Measurements from ENCODE around the gene PTPN3. TPM values are rescaled to one million over a fixed set of nuclear protein-coding genes. Genes with fewer than 3 reads are reported as not detected.

Gene PTPN3
- total and polyA plus RNA-seq, 10 of the 15 experiments (the other 5 are each of a cell fraction or from before 2014, with no cell fraction given), result 0.18 to 1.3 (median 0.39) TPM

DNA sequence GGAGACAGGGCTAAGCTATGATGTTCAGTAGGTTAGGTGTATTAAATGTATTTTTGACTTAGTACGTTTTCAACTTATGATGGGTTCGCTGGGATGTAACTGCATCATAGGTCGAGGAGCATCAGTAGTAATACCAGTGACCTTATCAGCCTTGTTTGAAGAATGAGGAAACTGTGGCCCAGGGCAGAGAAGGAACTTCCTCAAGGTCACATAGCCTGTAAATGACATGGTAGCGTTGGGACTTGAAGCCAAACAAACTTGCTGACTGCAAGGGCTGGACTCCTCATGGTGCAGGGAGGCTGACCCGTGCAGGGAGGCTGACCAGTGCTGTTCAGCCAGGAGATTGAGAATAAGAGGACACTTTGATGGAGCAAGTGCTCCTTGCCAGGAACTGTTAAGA, 21.3 kb upstream of the PTPN3 start:
- DNase-seq (ENCODE audit: low read depth, low spot score), result no peak
- BruUV-seq (replicated peaks), result no TSS peak
- no peak for FAIRE-seq
- Histone ChIP-seq H3K9ac (ENCODE audit: control insufficient read depth, insufficient read depth, low read length) (no peak overlapping the region), H3K27ac (ENCODE audit: control insufficient read depth, insufficient read depth) (no peak overlapping the region), H3K27me3 (replicated peaks in 1 of 2; ENCODE audit: control insufficient read depth in 2 of 2, insufficient read depth in 2 of 2, low read length in 1 of 2) (no peaks in the 10 kb centered on the region; a peak in 2 of 4 replicates), H2AFZ (ENCODE audit: control insufficient read depth, low read depth, low read length) (no peak overlapping the region), H4K20me1 (ENCODE audit: control insufficient read depth, insufficient read depth) (no peaks in the 10 kb centered on the region), H3K36me3 (ENCODE audit: control insufficient read depth in 2 of 2, insufficient read depth in 2 of 2, low read length in 1 of 2) (no peaks in the 10 kb centered on the region), H3K79me2 (ENCODE audit: control insufficient read depth, insufficient read depth, low read length) (no peaks in the 10 kb centered on the region), H3K4me2 (ENCODE audit: control insufficient read depth, insufficient read depth) (no peak overlapping the region), H3K4me3 (no peak overlapping the region), H3K9me3 (replicated peaks; ENCODE audit: control insufficient read depth, insufficient read depth, low read length) (no peaks in the 10 kb centered on the region), H3K4me1 (ENCODE audit: control insufficient read depth, insufficient read depth, low read length) (no peaks in the 10 kb centered on the region)
- CTCF ChIA-PET, result interaction anchor here (0.6 to 2.0 kb wide), 6 partner anchors 50 to 210 kb away, joined by 3 to 15 read pairs (median 4); no protein-coding TSS in a partner anchor
- no peak for TF ChIP-seq POU2F2 (IDR thresholded peaks at IDR 0.05; ENCODE audit: borderline replicate concordance, low read depth, low read length)
- TF ChIP-seq, protein P1, sequence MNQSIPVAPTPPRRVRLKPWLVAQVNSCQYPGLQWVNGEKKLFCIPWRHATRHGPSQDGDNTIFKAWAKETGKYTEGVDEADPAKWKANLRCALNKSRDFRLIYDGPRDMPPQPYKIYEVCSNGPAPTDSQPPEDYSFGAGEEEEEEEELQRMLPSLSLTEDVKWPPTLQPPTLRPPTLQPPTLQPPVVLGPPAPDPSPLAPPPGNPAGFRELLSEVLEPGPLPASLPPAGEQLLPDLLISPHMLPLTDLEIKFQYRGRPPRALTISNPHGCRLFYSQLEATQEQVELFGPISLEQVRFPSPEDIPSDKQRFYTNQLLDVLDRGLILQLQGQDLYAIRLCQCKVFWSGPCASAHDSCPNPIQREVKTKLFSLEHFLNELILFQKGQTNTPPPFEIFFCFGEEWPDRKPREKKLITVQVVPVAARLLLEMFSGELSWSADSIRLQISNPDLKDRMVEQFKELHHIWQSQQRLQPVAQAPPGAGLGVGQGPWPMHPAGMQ (IDR thresholded peaks at IDR 0.05; ENCODE audit: borderline replicate concordance), result no peak
- SMC1A ChIA-PET (ENCODE audit: uncharacterized antibody, unreplicated experiment), result interaction anchor here (1.3 kb wide), 1 partner anchor 49 kb away, joined by 4 read pairs; no protein-coding TSS in a partner anchor
- POLR2A ChIA-PET, result no interaction called here
- ATAC-seq, result no peak
- WGBS (ENCODE audit: insufficient coverage, insufficient replicate concordance, low lambda C conversion rate, missing lambda C conversion rate), result 3% methylated on average over 5 of the region's 5 CpGs
- intact Hi-C loops (cut with micrococcal nuclease; ENCODE audit: unreplicated experiment) (no loop called here), in situ Hi-C loops (cut with MboI) (no loop called here)
- RAD21 ChIA-PET (ENCODE audit: unreplicated experiment), result interaction anchor here (1.0 to 1.2 kb wide), 3 partner anchors 50 to 313 kb away, joined by 3 to 5 read pairs (median 4); no protein-coding TSS in a partner anchor

DNA sequence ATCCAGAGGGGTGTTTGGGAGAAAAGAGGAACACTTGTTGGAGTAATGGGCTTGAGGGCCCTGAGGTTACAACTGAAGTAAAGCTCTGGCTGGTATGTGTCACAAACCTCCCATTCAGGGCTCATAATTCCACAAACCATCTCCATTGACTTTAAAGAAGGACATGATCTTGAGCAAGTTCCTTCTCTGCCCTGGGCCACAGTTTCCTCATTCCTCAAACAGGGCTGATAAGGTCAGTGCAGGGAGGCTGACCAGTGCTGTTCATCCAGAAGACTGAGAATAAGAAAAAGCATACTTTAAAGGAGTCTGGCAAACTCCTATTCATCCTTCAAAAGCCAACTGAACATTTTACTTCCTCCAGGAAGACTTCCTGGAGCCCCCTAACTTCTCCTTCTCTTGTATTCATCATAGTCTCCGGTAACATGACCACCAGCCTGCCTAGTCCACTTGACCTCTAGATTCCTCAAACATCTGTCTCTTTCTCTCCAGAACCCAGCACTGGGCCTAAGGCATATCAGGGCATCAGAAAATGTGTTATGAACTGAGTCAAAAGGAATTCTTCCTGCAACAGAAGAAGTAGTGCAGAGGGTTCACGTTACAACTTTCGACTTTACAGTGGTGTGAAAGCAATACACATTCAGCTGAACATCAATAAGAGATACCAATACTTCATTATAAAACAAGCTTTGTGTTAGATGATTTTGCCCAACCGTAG, 20.7 kb upstream of the PTPN3 start:
- Histone ChIP-seq H3K27ac (ENCODE audit: control insufficient read depth, insufficient read depth) (no peak overlapping the region), H3K27me3 (replicated peaks in 1 of 2; ENCODE audit: control insufficient read depth in 2 of 2, insufficient read depth in 2 of 2, low read length in 1 of 2) (no peaks in the 10 kb centered on the region; a peak in 2 of 4 replicates), H3K9ac (ENCODE audit: control insufficient read depth, insufficient read depth, low read length) (no peak overlapping the region), H3K4me1 (ENCODE audit: control insufficient read depth, insufficient read depth, low read length) (no peaks in the 10 kb centered on the region), H3K36me3 (ENCODE audit: control insufficient read depth in 2 of 2, insufficient read depth in 2 of 2, low read length in 1 of 2) (no peaks in the 10 kb centered on the region), H3K4me2 (ENCODE audit: control insufficient read depth, insufficient read depth) (no peak overlapping the region), H2AFZ (ENCODE audit: control insufficient read depth, low read depth, low read length) (no peak overlapping the region), H3K9me3 (replicated peaks; ENCODE audit: control insufficient read depth, insufficient read depth, low read length) (no peaks in the 10 kb centered on the region), H3K79me2 (ENCODE audit: control insufficient read depth, insufficient read depth, low read length) (no peaks in the 10 kb centered on the region), H3K4me3 (no peak overlapping the region), H4K20me1 (ENCODE audit: control insufficient read depth, insufficient read depth) (no peaks in the 10 kb centered on the region)
- BruUV-seq (replicated peaks), result no TSS peak
- in situ Hi-C loops (cut with MboI), result no loop called here
- SMC1A ChIA-PET (ENCODE audit: uncharacterized antibody, unreplicated experiment), result interaction anchor here (1.6 to 1.7 kb wide), 2 partner anchors 50 to 103 kb away, joined by 4 to 5 read pairs; no protein-coding TSS in a partner anchor
- no peak for FAIRE-seq
- CTCF ChIA-PET, result interaction anchor here (0.7 to 2.0 kb wide), 4 partner anchors 61 to 109 kb away, joined by 3 to 15 read pairs (median 4); no protein-coding TSS in a partner anchor
- no peak for DNase-seq (ENCODE audit: low read depth, low spot score)
- intact Hi-C loops (cut with micrococcal nuclease; ENCODE audit: unreplicated experiment), result no loop called here
- 26% methylated on average over 4 of the region's 4 CpGs for WGBS (ENCODE audit: insufficient coverage, insufficient replicate concordance, low lambda C conversion rate, missing lambda C conversion rate)
- no peak for ATAC-seq
- RAD21 ChIA-PET (ENCODE audit: unreplicated experiment), result no interaction called here
- POLR2A ChIA-PET, result no interaction called here
- no peak for TF ChIP-seq TARDBP (IDR thresholded peaks at IDR 0.05; ENCODE audit: borderline replicate concordance)
- TF ChIP-seq, protein P2, sequence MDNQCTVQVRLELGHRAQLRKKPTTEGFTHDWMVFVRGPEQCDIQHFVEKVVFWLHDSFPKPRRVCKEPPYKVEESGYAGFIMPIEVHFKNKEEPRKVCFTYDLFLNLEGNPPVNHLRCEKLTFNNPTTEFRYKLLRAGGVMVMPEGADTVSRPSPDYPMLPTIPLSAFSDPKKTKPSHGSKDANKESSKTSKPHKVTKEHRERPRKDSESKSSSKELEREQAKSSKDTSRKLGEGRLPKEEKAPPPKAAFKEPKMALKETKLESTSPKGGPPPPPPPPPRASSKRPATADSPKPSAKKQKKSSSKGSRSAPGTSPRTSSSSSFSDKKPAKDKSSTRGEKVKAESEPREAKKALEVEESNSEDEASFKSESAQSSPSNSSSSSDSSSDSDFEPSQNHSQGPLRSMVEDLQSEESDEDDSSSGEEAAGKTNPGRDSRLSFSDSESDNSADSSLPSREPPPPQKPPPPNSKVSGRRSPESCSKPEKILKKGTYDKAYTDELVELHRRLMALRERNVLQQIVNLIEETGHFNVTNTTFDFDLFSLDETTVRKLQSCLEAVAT (IDR thresholded peaks at IDR 0.05), result no peak
- TF ChIP-seq YY1 (IDR thresholded peaks at IDR 0.05; ENCODE audit: low read depth, low read length), result no peak
- TF ChIP-seq KDM1A (IDR thresholded peaks at IDR 0.05; ENCODE audit: borderline replicate concordance), result no peak
- TF ChIP-seq ASH2L (IDR thresholded peaks at IDR 0.05; ENCODE audit: borderline replicate concordance, low read depth), result no peak
- TF ChIP-seq HDAC2 (IDR thresholded peaks at IDR 0.05), result no peak
- no peak for TF ChIP-seq HDGF (IDR thresholded peaks at IDR 0.05)
- no peak for TF ChIP-seq SUZ12 (IDR thresholded peaks at IDR 0.05; ENCODE audit: unreplicated experiment)
- TF ChIP-seq TCF12 (IDR thresholded peaks at IDR 0.05; ENCODE audit: low read depth, low read length), result no peak
- no peak for TF ChIP-seq SPI1 (IDR thresholded peaks at IDR 0.05; ENCODE audit: borderline replicate concordance, insufficient read depth, low read depth, low read length)
- TF ChIP-seq POLR2AphosphoS2 (IDR thresholded peaks at IDR 0.05; ENCODE audit: low read depth, low read length), result no peak
- TF ChIP-seq, protein P1 (IDR thresholded peaks at IDR 0.05; ENCODE audit: borderline replicate concordance), result no peak

Measured in GM12878 (cell line).